ENCODE measurements around the gene MYOM3. TPM values are rescaled to one million over a fixed set of nuclear protein-coding genes. Genes with fewer than 3 reads are reported as not detected.
A peak's percentile ranks its signal among the peaks of the same experiment; 100 is the strongest.

Gene MYOM3
- total and polyA plus RNA-seq, 2 of the 13 experiments (the other 11 are each of a cell fraction or from before 2014, with no cell fraction given), result 5.8 to 15.3 TPM

GRCh38 chr1:24119859-24120756 lies 8.2 kb upstream of the MYOM3 start (continued):
- TF ChIP-seq ONECUT2 (CRISPR knock-in tag; IDR thresholded peaks at IDR 0.05) (no peak), TBX2 (CRISPR knock-in tag; IDR thresholded peaks at IDR 0.05; ENCODE audit: borderline replicate concordance) (0 out of 2 replicates have a peak, but pooled peaks have one; percentile 38), ISL2 (CRISPR knock-in tag; IDR thresholded peaks at IDR 0.05) (no peak; the same call in 1 of the 2 replicates), CBX1 (IDR thresholded peaks at IDR 0.05; ENCODE audit: low read depth) (peak; percentile 40), ZNF10 (CRISPR knock-in tag; IDR thresholded peaks at IDR 0.05; ENCODE audit: borderline replicate concordance, low read depth) (no peak), ZMYM2 (CRISPR knock-in tag; IDR thresholded peaks at IDR 0.05) (peak; percentile 93), KAT7 (CRISPR knock-in tag; IDR thresholded peaks at IDR 0.05; ENCODE audit: borderline replicate concordance) (no peak), RARA (CRISPR knock-in tag; IDR thresholded peaks at IDR 0.05) (peak; percentile 31), ZNF124 (CRISPR knock-in tag; IDR thresholded peaks at IDR 0.05) (0 out of 2 replicates have a peak, but pooled peaks have one; percentile 8), DR1 (CRISPR knock-in tag; IDR thresholded peaks at IDR 0.05) (no peak), IRF1 (CRISPR knock-in tag; IDR thresholded peaks at IDR 0.05; ENCODE audit: low read depth) (no peak), HMG20B (CRISPR knock-in tag; conservative IDR thresholded peaks at IDR 0.05) (peak; percentile 96), MXD1 (CRISPR knock-in tag; IDR thresholded peaks at IDR 0.05) (peak; percentile 37; the same call in 1 of the 2 replicates), ZNF224 (CRISPR knock-in tag; IDR thresholded peaks at IDR 0.05) (no peak), KLF11 (CRISPR knock-in tag; IDR thresholded peaks at IDR 0.05) (0 out of 2 replicates have a peak, but pooled peaks have one; percentile 43), ZNF761 (CRISPR knock-in tag; conservative IDR thresholded peaks at IDR 0.05) (0 out of 2 replicates have a peak, but pooled peaks have one; percentile 46), ZNF3 (CRISPR knock-in tag; IDR thresholded peaks at IDR 0.05) (peak; percentile 76; the same call in 1 of the 2 replicates), IKZF1 (IDR thresholded peaks at IDR 0.05) (no peak), E2F5 (CRISPR knock-in tag; conservative IDR thresholded peaks at IDR 0.05) (no peak), MYC (CRISPR knock-in tag; IDR thresholded peaks at IDR 0.05; ENCODE audit: borderline replicate concordance) (peak; percentile 37; the same call in 1 of the 2 replicates), HBP1 (CRISPR knock-in tag; IDR thresholded peaks at IDR 0.05; ENCODE audit: low read depth) (no peak), ZFP36 (IDR thresholded peaks at IDR 0.05; ENCODE audit: borderline replicate concordance, low read depth, low read length, partially characterized antibody) (no peak), THAP7 (CRISPR knock-in tag; IDR thresholded peaks at IDR 0.05) (peak; percentile 62)

Measured in HepG2 (cell line).